Urinary bladder (tissue), 4 donors: ENCODE results near the gene DACT1. TPM values are rescaled to one million over a fixed set of nuclear protein-coding genes. Genes with fewer than 3 reads are reported as not detected.

Experiments
- DNase-seq: peaks from one replicate; pipeline ENCODE4 v3.0.0-alpha.2; 2015; ENCODE audit errors: extremely low spot score
- H3K27ac ChIP-seq: one replicate; pipeline ENCODE4 v1.5.1; 2013; ENCODE audit warnings: low read depth, mild to moderate bottlenecking, moderate library complexity
- H3K36me3 ChIP-seq: one replicate; pipeline ENCODE4 v1.6.1; 2013; ENCODE audit warnings: mild to moderate bottlenecking, moderate library complexity; ENCODE audit not compliant: insufficient read depth
- H3K4me1 ChIP-seq: one replicate; pipeline ENCODE4 v1.6.1; 2013; ENCODE audit warnings: mild to moderate bottlenecking, moderate library complexity; ENCODE audit not compliant: insufficient read depth
- H3K4me3 ChIP-seq: one replicate; pipeline ENCODE4 v1.5.1; 2013; ENCODE audit warnings: low read depth, low read length
- WGBS: extraction: QIAGEN DNeasy Blood & Tissue Kit; methylation state at CpG from one replicate; pipeline ENCODE4 v1.1.7; 2013; 5-methylcytosine and 5-hydroxymethylcytosine counted together
- polyA plus RNA-seq: library from polyadenylated mRNA; stranded (reverse); fragments of 200-250 nt; gene quantifications from one replicate; pipeline ENCODE4 v1.2.3, GENCODE V29; 2013
- total RNA-seq: library from RNA; depleted of rRNA; stranded (reverse); fragments of >200 nt; gene quantifications from one replicate; pipeline ENCODE4 v1.2.3, GENCODE V29; 2014
- donor health status: healthy with polysubstance abuse.
- donor health status: healthy.

Gene DACT1
- total and polyA plus RNA-seq, 2 donors: 12.4 to 83.9 TPM

DNA sequence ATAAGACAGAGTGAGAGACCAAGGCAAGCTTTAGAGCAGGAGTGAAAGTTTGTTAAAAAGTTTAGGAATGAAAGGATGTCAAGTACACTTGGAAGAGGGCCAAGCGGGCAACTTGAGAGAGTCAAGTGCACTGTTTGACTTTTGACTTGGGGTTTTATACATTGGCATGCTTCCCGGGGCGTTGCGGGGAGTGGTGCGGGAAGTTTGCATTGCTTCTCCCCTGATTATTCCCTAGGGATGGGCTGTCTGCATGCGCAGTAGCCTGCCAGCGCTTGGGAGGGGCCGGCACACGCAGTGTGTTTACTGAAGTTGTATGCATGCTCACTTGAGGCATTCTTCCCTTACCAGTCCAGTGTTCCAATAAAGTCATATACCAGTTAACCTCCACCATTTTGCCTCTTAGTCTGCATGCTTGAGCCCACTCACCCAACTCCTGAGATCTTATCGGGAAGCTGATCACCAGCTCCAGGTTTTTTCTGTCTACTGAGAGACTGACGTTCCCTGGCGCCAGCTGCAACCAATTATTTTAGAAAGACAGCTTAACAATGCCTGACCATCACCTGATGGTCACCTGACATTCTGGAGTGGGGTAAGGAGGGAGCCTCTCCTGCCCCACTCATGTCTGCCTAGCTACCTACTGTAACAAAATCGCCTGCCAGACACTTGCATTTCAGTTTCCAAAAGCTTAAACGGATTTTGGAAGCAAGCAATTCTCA is 53.2 kb downstream of the DACT1 start:
- WGBS: 53% methylated on average over 14 of the region's 14 CpGs
- H3K4me3 ChIP-seq: no peak overlapping the region
- H3K27ac ChIP-seq: no peak overlapping the region
- DNase-seq: no peak
- H3K36me3 ChIP-seq: no peaks in the 10 kb centered on the region
- no peaks in the 10 kb centered on the region for H3K4me1 ChIP-seq

DNA sequence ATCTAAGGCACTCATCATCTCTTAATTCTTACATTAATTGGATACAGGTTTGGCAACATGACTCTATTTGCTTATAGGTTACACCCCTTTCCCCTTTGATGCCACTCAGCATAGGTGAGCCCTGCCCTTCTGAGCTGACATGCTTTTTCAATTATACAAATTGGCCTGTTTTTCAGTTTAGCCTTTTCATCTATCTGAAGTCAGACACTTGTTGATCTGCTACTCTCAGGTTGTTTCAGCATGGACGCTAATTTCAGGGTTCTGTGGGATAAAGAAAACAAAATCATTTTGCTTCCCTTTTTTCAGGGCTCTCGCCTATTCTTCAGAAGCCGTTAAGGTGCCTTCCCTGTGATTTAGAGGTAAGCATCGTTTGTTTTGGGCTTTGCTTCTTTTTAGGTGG is 55.3 kb downstream of the DACT1 start:
- 78% methylated on average over 4 of the region's 4 CpGs for WGBS
- no peaks in the 10 kb centered on the region for H3K36me3 ChIP-seq
- H3K4me1 ChIP-seq: no peaks in the 10 kb centered on the region
- no peak overlapping the region for H3K4me3 ChIP-seq
- no peak for DNase-seq
- H3K27ac ChIP-seq: no peak overlapping the region

DNA sequence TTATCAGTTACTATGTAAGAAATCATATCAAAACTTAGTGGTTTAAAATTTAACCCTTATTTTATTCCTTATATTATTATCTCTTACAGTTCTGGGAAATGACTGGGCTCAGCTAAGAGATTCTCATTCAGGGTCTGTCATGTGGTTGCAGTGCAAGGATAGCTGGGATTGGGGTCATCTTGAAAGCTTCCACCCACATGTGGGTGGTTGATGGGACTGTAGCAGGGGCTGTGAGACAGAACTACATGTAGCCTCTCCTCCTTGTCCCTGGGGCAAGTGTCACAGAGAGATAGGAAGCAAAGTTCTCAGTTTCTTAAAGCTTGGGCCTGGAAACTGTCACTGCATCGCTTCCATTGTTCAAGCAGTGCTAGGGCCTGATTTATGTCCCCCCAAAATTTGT is 57.8 kb downstream of the DACT1 start:
- no peak overlapping the region for H3K27ac ChIP-seq
- no peaks in the 10 kb centered on the region for H3K36me3 ChIP-seq
- no peak for DNase-seq
- H3K4me3 ChIP-seq: no peak overlapping the region
- no peaks in the 10 kb centered on the region for H3K4me1 ChIP-seq
- 95% methylated on average over 1 of the region's 1 CpG for WGBS

DNA sequence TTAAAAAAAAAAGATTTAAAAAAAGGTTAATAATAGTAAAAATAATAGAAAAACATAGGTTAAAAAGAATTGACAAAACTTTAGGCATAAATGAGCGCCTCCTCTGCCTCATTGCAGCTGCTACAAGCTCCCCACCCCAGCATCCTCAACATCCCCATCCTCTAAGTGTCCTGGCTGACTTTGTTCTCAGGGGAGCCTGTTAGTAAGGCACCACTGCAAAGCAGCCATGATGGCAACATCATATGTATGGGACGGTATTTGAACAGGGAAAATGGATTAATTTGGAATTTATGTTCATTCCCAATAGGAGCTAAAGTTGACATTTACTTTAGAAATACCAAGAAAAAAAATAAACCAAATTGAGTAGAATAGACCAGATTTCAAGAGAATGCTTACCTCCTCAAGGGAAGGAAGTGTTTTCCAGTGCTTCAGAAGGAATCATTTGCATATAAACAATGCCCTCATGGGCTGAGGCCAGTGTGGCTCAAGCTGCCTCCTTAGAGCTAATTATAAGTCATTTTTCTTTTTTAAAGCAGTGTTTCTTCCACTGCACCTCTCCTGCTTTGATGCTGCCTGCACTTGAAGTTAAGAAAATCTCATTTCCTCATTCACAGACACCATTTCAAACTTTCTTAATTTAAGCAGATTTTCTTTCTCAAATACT is 59.6 kb downstream of the DACT1 start:
- Histone ChIP-seq H3K27ac (no peak overlapping the region), H3K4me3 (no peak overlapping the region), H3K36me3 (no peaks in the 10 kb centered on the region), H3K4me1 (no peaks in the 10 kb centered on the region)
- WGBS: 97% methylated on average over 2 of the region's 2 CpGs
- DNase-seq: no peak

Other genes with a start within 250 kb of the DACT1 start
- not detected for gene TOMM20L, start 242.0 kb upstream of the DACT1 start, total RNA-seq
- 0.34 TPM for gene TOMM20L, start 242.0 kb upstream of the DACT1 start, polyA plus RNA-seq
- 37.2 TPM for gene TIMM9, start 210.4 kb upstream of the DACT1 start, total RNA-seq
- gene TIMM9, start 210.4 kb upstream of the DACT1 start, polyA plus RNA-seq: 44.0 TPM
- gene KIAA0586, start 210.2 kb upstream of the DACT1 start, total RNA-seq: 45.9 TPM
- gene KIAA0586, start 210.2 kb upstream of the DACT1 start, polyA plus RNA-seq: 9.5 TPM